OCI-LY1 (cell line): ENCODE results near the gene WIPF3.

Source experiments
- EZH2 ChIP-seq: fragments of 200-600 bp; sonication (generic), shearing (Covaris generic); IDR thresholded peaks from 2 replicates; pipeline ENCODE4 v1.8.0; 2017; ENCODE audit warnings: borderline replicate concordance, mixed run types, mild to moderate bottlenecking, antibody characterized with exemption, low read length, moderate library complexity, mixed read lengths
- TF ChIP-seq, protein P1 (sequence below): fragments of 200-600 bp; sonication (generic), shearing (Covaris generic); IDR thresholded peaks from 2 replicates; pipeline ENCODE4 v1.5.1; 2017; ENCODE audit warnings: mild to moderate bottlenecking, antibody characterized with exemption, low read length, moderate library complexity, mixed read lengths

DNA sequence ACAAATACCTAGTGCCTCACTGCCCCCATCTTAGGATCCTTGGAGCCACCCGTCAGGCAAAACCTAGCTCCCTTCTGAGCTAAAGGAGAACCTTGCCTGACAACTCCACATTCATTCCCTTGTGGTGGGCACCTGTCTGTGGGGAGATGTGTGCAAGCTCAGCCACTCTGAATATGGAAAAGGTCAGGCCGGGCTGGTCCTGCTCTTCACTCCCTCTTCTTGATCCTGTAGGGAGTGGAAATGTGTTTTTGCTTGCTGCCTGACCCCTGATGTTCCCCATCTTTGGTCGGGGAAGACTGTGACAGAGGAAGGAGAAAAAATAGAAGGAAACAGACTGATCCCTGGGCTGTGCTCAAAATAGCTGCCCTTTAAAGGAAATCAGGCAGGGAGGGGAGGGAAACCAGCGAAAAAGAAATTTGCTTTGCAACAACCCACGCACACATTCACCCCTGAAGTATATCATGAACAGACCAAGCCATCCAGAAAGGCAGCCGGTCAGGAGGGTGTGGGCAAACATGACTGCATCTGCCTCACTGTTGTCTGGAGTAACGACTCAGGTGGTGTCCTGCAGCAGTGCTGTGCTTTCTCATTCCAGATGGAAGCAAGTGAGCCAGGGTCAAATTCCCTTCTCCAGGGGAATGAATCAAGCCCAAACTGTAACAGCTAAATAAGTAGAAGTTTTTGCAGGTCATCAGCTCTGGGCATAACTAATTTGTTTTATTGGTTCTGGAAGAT, 109.3 kb downstream of the WIPF3 start:
- TF ChIP-seq, protein P1, sequence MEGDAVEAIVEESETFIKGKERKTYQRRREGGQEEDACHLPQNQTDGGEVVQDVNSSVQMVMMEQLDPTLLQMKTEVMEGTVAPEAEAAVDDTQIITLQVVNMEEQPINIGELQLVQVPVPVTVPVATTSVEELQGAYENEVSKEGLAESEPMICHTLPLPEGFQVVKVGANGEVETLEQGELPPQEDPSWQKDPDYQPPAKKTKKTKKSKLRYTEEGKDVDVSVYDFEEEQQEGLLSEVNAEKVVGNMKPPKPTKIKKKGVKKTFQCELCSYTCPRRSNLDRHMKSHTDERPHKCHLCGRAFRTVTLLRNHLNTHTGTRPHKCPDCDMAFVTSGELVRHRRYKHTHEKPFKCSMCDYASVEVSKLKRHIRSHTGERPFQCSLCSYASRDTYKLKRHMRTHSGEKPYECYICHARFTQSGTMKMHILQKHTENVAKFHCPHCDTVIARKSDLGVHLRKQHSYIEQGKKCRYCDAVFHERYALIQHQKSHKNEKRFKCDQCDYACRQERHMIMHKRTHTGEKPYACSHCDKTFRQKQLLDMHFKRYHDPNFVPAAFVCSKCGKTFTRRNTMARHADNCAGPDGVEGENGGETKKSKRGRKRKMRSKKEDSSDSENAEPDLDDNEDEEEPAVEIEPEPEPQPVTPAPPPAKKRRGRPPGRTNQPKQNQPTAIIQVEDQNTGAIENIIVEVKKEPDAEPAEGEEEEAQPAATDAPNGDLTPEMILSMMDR, result no peak
- no peak for TF ChIP-seq EZH2
